Suppressor macrophage treated with lipopolysaccharide for 1 hour (primary cell): ENCODE results near the gene B4GALT3.
A peak's percentile ranks its signal among the peaks of the same experiment; 100 is the strongest.

Experiments used
- DNase-seq, 3 donors: peaks; one replicate each; pipeline ENCODE4 v3.0.0-alpha.2; 2020 to 2022

B4GALT3 gene

DNA sequence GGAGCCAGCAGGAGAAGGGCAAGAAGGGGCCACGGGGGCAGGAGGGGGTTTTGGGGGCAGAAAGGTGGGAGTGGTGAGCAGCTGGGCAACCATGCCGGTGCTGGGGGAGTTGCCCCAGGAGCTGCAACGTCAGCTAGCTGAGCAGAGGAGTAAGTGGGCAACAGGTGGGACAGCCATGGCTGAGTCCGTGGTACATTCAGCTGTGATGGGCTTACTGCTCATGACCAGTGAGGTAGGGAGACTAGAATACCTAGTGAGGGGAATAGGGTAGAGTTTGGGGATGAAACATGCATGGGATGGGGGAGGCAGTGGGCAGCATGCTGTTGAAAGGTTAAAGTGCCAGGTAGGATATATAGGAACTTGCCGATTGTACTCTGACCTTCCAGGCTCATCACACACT is 15.7 kb downstream of the B4GALT3 start:
- no peak for DNase-seq

DNA sequence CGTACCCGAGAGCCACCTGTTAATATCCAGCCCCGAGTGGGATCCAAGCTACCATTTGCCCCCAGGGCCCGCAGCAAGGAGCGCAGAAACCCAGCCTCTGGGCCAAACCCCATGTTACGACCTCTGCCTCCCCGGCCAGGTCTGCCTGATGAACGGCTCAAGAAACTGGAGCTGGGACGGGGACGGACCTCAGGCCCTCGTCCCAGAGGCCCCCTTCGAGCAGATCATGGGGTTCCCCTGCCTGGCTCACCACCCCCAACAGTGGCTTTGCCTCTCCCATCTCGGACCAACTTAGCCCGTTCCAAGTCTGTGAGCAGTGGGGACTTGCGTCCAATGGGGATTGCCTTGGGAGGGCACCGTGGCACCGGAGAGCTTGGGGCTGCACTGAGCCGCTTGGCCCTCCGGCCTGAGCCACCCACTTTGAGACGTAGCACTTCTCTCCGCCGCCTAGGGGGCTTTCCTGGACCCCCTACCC is 16.6 kb downstream of the B4GALT3 start:
- DNase-seq = no peak

DNA sequence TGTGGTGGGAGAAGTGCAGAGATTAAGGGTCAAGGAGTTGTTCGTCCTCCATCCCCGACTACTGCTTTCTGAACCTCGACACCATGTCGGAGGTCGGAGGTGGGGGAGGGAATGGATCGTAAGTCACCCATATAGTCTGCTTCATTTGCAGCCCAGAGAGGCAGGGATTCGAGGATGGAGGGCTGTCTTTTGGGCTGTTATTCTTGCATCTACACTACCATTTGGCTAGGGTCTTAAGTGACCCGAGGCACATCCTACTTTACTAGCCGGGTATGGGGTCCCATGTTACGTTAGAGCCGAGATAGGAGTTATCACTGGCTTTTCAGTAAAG is 17.4 kb downstream of the B4GALT3 start:
- no peak for DNase-seq

DNA sequence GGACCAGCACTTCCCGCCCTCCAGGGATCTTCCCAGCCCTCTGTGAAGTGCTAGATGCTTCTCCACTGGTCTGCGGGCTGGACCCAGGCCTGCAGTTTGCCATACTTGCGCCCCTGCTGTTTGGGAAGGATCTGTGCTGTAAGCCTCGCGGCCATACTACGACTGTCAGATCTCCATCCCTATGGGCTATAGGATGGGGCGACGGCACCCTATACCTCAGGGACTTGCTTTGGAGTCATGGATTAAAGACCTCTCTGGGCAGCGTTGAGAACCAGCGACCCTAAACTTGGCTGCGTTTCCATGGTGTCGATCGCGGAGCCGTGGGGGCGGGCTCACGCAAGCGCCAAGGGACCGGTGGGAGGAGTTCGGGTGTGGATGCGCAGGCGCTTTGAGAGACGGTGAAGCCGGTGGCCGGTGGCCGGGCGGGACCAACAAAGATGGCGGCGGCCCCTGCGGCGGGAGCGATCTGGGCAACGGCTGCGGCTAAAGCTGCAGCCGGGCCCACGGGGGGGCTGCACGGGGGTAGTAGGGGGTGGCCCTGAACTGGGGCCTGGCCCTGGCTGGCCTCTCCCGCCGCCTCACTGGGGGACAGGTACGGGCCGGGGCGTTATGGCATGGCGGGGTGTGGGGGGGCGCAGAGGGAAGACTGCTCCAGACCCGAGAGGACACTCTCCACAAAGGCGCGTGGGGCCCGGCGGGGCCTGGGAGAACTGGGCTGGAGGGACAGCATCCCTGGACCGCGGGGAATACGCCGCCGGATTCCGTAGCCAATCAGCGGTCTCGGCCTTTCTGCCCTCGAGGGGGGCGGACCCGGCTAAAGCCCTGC is 18.0 kb downstream of the B4GALT3 start, which contains the start of gene USP21:
Gene USP21, plus strand, starts transcription at position 414 of the 826 bp plus-strand sequence. CDS start 1,141 bp downstream, outside the sequence.
- DNase-seq = peak; percentile 94 to 96 (median 96)

DNA sequence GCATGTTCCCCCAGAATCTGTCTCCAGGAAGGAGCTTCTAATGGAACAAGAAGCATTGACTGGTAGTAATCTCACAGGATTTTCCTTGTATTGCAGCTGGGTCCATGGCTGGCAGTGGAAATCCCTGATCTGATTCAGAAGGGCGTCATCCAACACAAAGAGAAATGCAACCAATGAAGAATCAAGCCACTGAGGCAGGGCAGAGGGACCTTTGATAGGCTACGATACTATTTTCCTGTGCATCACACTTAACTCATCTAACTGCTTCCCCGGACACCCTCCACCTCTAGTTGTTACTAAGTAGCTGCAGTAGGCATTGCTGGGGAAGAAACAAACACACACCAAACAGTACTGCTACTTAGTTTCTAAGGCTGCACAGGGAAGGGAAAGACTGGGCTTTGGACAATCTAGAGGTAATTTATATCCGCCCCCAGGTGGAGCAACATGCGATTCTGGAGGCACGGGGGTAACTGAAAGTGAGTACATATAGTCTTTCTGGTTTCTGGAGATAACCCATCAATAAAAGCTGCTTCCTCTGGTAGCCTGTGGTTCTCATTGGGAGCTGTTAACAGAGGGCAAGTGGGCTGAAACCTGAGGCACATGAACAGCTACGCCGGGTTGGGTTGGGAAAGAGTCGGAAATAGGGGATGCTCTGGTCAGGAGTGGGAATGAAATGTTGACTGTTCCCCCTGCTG is 18.8 kb downstream of the B4GALT3 start:
- no peak for DNase-seq

DNA sequence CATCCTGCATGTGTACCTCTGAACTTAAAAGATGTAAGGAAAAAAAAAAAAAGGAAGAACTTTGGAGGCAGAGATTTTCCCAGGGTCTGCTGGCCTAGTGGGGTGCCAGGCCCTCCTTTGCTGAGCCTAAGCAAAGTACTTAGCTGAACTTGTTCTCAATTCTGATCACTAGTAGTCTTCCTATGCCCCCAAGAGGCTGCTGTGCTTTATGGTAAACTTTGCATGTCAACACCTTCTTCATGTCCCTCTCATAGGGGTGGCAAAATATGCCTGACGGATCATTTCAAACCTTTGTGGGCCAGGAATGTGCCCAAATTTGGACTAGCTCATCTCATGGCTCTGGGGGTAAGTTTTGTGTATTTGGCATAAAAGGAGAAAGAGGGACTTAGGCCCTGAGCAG is 19.4 kb downstream of the B4GALT3 start:
- no peak for DNase-seq

DNA sequence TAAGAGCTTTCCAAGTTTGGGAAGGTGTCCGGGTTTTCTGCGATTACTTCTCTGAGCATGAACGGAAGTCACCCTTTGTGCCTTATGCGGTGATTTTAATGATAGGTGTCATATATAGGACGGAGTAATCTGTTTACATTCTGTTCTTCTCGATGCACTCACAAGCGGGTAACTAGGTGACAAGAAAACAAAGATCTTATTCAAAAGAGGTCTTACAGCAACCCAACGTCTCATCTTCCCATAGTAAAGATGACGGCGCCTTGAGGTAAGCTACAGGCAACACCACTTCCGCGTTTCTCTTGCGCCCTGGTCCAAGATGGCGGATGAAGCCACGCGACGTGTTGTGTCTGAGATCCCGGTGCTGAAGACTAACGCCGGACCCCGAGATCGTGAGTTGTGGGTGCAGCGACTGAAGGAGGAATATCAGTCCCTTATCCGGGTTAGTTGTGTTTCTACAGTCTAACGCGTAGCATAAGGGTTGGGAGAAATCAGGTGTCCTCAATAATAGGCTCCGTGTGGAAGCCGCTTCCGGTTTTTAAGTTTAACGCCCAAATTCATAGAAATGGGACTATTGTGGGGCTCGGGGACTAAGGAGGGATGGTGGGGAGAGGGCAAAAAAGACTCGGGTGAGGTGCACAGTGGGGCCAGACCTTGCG is 23.5 kb downstream of the B4GALT3 start, which contains the start of gene UFC1:
Gene UFC1, plus strand, starts transcription at position 297 of the 656 bp plus-strand sequence. Its CDS starts 20 bp downstream, at position 317.
- DNase-seq = peak; percentile 89 to 91 (median 90)

DNA sequence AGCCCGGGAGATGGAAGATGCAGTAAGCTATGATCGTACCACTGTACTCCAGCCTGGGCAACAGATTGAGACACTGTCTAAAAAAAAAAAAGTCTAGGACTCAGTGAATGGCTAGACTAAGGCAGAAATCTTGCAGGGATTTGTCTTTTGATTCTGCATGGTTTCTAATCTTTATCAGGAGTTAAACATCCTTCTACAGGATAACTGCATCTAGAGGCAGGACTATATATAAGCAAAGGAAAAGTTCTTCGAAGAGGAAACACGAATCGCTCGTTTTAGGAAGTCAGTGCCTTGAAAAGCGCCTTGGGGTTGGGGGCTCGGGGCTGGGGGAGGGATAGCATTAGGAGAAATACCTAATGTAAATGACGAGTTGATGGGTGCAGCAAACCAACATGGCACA is 24.1 kb downstream of the B4GALT3 start:
- DNase-seq = no peak

DNA sequence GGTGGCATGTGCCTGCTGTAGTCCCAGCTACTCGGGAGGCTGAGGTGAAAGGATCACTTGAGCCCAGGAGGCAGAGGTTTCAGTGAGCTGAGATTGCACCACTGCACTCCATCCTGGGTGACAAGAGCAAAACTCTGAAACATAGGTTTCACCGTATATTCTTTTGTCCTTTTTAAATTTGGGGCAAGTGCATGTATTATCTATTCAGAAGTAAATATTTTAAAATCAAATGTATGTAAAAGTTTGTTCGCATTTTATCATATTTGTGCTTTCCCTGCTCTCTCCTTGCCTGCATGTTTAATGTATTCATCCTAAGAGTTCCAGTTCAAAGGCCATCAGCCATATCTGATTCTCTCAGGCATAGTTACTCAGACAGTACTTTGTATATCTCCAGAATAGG is 31.5 kb downstream of the B4GALT3 start:
- DNase-seq = no peak

DNA sequence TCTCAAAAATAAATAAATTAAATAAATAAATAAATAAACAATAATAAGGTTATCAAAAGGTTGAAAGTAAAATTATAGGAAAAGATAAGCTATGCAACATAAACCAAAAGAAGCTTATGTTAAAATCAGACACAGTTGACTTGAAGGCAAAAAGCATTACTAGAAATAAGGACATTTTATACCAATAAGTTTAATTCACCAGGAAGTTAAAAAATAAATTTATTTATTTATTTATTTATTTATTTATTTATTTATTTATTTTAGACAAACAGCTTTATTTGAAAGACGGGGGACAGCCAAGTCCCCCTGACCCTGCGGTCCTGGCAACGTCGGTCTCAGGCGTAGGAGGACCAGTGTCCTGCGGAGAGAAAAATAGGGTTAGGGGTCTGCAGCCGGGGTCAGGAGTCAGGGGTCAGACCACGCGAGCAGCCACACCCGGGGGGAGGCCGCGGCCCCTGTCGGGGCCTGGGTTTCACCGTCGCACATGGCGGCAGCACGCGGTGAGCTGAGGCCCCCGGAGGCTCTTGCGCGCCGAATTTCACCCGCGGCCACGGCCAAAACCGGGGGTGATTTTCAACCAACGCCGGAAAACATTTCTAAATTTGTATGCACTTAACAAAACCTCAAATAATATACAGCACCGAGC is 36.4 kb downstream of the B4GALT3 start:
- DNase-seq = no peak

DNA sequence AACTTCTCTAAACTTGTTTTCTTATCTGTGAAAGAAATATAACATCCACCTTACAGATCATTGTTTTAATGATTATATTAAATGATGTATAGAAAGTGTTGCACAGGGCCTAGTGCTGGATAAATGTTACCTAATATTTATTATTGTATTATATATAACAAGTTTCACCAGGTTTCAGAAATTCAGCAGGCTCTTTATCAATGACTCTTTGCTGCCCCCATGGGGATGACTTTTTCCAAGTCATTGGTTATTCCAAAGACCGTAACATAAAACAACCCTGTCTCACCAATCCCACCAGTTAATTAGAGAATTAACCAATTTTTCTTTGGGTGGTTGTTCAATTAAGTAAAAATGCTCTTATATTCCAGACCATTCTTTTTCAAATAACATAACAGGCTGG is 37.5 kb downstream of the B4GALT3 start:
- DNase-seq = peak; percentile 76 to 78 (median 78)

DNA sequence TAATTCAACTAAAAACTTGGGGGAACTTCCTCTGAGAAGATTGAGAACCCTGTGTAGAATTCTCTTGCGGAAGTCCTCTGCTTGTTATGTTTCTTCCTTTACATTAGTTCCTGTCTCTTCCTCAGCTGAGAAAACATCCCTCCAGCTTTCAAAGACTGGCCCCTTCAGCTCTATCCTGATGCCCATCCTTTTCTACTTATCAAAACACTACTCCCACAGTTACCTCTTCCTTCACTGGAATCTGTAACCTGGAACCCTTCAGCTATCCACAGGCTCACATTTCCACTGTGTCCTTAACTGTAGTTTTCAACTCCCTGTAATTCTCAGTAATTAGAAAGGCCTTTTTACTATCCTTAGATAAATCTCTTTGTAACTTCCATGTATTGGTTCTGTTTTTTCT is 38.9 kb downstream of the B4GALT3 start:
- DNase-seq = peak in 1 of 3 donors; percentile 31

DNA sequence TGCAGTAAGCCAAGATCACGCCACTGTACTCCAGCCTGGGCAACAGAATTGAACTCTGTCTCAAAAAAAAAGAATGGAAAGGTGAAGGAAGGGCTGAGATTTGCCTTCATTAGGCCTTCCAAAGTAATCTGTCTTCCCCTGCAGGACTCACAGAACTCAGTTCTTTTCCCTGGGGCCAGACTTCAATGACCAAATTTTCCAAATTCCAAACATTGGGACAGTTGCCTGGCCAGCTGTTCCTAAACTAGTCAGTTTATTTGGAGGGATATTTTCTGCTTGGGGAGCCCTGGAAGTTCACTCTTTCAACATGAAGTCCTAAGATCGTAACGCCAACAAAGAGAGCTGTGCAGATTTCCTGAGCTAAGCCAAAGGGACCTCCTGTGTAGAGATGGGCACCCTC is 39.4 kb downstream of the B4GALT3 start:
- no peak for DNase-seq

DNA sequence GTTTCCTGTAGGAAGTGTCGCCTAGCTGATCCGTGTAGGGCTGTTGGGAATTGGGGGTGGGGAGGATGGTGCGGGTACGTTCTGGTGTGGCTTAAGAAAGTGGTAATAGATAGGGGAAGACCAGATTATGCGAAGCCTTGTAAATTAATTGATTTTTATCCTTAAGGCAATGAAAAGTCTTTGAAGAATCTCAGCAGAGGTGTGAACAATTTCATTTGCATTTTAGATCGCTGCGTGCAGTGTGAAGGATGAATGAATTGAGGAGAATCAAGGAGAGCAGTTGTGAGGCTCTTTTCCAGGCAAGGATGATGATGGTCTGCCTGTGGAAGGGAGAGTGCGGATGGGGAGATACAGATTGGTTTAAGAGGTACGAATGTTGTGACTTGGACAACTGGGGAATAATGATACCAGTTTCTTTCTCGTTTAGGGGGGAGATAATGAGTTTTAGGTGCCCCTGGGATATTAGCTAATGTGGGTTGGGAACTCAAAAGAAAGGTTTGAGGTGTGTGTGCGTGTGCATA is 44.0 kb downstream of the B4GALT3 start:
- no peak for DNase-seq

DNA sequence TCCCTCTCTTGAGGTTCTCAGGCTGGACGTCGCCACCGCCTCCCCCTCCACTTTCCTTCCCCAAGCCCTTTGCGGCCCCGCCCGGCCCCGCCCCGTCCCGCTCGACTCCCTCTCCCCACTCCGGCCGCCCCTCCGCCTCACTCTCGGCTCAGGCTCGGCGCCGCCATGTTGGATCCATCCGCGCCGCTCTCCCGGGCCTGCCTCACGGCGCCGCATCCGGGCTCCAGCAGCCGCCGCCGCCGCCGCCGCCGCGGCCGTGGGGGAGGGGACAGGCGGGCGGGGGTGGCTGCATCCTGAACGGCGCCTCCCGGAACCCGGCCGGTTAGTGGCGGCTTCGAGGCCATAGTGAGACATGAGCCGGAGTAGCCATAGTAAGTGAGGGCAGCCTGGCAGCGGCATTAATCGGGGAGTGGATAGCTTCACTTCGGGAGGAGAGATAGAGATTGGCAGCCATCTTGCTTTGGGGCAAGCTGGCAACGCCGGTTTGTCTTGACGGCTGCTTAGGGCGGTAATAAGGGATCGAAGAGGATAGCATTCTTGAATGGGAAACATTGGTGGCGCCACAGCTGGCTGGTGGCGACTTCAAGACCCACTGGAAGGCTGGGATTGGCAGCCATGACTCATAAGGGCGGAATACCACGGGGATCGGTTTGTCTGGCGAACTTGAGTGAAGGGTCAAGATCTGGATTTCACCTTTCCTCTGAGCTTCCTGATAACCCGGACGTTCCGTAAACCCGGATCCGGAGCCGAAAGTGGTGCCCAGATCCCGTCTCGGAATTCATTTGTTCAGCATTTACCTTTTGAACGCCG is 44.7 kb downstream of the B4GALT3 start, which contains the start of gene DEDD:
Gene DEDD, minus strand, starts transcription at position 258 of the 810 bp plus-strand sequence. CDS start 8,205 bp downstream, outside the sequence.
- peak; percentile 95 to 97 (median 97) for DNase-seq

DNA sequence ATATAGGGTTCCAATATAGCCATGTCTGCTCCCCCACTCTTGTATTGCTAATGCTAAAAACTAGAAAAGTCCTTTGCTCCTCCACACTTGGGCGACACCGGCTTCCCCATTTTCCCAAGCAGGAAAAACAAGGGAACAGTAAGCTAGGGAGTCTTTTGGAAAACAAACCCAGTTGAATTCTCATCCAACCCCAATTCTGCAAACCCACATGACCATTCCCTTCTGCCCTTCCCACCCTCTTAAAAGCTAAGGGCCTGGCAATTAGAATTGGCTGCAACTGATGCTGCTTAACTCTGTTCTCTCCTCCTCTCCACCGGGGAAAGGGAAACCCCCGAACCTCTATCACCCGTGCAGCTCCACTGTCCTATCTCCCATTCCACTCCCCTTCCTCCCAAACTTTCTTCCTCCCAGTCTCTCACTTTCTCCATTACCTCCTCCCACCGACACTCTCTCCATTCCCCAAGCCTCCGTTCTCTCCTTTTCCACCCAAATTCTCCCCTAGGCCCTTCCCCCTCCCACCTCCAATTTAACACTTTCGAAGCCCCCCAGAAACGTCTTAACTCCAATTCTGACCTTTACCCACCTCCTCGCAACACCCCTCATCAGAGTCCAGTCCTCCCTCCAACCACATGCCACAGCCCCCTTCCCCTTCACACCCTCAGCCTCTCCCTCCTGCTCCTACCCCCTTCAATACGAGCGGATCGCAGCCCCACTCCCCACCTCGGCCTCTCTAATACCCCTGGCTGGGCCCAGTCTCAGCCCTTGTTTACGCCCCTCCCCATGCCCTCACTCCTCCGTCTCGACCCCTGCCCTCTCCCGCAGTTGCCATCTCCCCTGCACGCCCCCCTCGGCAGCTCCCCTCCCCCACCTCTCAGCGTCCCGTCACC is 45.5 kb downstream of the B4GALT3 start:
- DNase-seq = no peak

DNA sequence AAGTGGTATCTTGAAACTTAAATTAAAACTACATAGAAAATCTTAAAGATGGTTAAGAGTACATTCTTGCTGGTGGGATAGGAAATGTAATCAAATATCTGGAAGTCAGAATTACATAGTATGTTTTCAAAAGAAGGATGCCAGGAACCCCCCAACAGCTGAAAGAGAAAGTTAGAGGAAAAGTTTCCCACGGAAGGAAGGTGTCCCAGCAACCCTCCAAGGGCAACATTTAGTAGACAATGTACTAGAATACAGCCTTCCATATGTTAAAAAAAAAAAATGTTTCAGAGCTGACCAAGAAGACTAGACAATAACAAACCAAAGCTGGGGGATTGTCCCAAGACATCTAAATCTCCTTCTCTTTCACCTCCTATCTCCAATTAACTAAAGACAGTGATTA is 47.0 kb downstream of the B4GALT3 start:
- DNase-seq = no peak

DNA sequence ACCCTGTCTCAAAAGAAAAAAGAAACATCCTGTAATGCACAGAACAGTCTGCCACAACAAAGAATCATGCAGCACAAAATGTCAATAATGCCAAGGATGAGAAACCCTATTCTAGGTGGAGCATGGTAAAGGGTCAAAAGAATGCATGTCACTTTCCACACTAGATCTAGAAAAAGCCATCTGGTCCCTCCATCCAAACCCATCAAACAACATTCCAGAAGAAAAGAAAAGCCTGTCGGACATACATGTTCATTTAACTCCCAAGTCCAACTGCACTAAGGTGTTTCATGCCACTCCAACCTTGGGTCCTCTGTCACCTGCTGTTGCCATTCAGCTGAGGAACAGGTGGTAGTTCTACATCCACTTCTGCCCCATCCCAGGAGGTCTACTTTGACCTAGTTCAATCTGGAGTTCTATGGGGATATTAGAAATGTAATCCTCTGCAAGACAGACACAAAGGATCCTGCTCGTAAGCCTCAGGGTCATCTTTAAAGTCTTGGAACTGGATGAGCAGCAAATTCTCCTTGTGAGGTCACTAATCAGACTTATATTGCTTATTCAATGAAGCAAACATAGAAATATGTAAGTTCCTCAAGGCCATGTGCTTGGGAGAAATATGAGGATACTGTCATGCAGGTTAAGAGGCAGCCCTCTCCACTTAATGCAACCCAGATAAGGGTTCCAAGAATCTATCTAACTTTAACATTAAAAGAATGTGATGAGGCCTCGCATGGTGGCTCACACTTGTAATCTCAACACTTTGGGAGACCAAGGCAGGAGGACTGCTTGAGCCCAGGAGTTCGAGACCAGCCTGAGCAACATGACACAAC is 48.5 kb downstream of the B4GALT3 start:
- no peak for DNase-seq

DNA sequence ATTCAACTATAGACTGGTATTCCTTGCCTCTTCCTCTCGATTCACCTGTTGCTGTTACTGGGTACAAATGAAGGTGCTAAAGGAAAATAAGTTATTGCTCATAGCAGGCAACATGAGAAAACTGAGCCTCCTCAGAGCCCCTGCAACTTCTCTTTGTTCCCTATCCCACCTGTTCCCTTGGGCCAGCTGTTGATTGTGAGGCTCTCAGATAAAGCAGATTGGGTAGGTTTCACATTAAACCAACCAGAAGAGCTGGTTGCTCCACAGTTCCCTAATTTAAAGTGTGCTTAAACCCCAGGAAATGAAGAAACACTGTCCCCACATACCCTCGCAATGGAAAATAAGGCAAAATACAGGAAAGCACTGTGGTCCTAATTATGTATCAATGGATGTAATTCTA is 49.7 kb downstream of the B4GALT3 start:
- DNase-seq = no peak

DNA sequence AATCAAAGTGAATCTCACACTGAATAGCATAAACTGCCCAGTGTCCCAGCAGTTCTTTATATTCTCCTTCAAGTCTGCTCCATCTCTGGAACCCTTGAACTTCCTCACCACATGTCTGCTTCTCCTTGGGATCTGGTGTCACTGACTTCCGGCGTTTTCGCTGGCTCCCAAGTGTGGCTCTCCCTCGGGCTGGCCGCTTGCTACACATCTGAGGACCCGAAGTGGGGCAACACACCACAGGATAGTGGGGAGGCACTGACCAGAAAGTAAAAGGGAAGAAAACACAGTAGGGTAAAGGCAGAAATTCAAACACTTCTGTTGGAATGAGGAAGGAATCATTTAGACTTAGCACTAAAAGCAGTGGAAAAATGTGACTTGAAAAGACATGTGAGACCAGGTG is 54.3 kb downstream of the B4GALT3 start:
- no peak for DNase-seq
